Measurements from ENCODE around the gene SLC6A17. TPM values are rescaled to one million over a fixed set of nuclear protein-coding genes. Genes with fewer than 3 reads are reported as not detected.

Gene SLC6A17
- total and polyA plus RNA-seq, 7 donors: under 0.01 to 0.83 (median 0.36) TPM; not detected in 2

GRCh38 chr1:110173466-110174105, 23.3 kb downstream of the SLC6A17 start:
- Histone ChIP-seq H3K4me1 (peaks cover 0 to 4% (median 2%) of the 10 kb centered on the region in 4 donors), H3K27ac (no peak overlapping the region), H3K4me3 (no peak overlapping the region), H3K27me3 (peaks cover 0 to 12% (median 0%) of the 10 kb centered on the region in 3 donors), H3K36me3 (no peaks in the 10 kb centered on the region), H3K9me3 (no peaks in the 10 kb centered on the region)
- intact Hi-C loops (cut with DNase I): no loop called here
- TF ChIP-seq CTCF (IDR thresholded peaks at IDR 0.05): no peak
- no peak for TF ChIP-seq POLR2AphosphoS5 (IDR thresholded peaks at IDR 0.05)
- TF ChIP-seq EP300 (IDR thresholded peaks at IDR 0.05): no peak
- no peak for TF ChIP-seq POLR2A (IDR thresholded peaks at IDR 0.05)
- DNase-seq: no peak
- 69 to 73% methylated on average over 15 of the region's 15 CpGs for WGBS, 2 donors

- H3K27ac ChIP-seq: no peak overlapping the region
- H3K4me3 ChIP-seq: no peak overlapping the region
- H3K9me3 ChIP-seq: no peaks in the 10 kb centered on the region
- WGBS, 2 donors: 59 to 72% methylated on average over 2 of the region's 2 CpGs
- H3K4me1 ChIP-seq: peaks cover 0 to 4% (median 2%) of the 10 kb centered on the region in 4 donors
- intact Hi-C loops (cut with DNase I): no loop called here
- no peak for DNase-seq
- H3K36me3 ChIP-seq: no peaks in the 10 kb centered on the region
- H3K27me3 ChIP-seq: peaks cover 0 to 12% (median 0%) of the 10 kb centered on the region in 3 donors
- no peak for TF ChIP-seq CTCF (IDR thresholded peaks at IDR 0.05)
- TF ChIP-seq EP300 (IDR thresholded peaks at IDR 0.05): no peak
- no peak for TF ChIP-seq POLR2A (IDR thresholded peaks at IDR 0.05)
- no peak for TF ChIP-seq POLR2AphosphoS5 (IDR thresholded peaks at IDR 0.05)
Observed at GRCh38 chr1:110174961-110175360, 24.7 kb downstream of the SLC6A17 start.

- no peak overlapping the region for H3K27ac ChIP-seq
- H3K36me3 ChIP-seq: no peaks in the 10 kb centered on the region
- peaks cover 0 to 10% (median 0%) of the 10 kb centered on the region in 3 donors for H3K27me3 ChIP-seq
- no peak for DNase-seq
- 46 to 55% methylated on average over 9 of the region's 9 CpGs for WGBS, 2 donors
- no peaks in the 10 kb centered on the region for H3K9me3 ChIP-seq
- H3K4me1 ChIP-seq: peaks cover 0 to 4% (median 2%) of the 10 kb centered on the region in 4 donors
- H3K4me3 ChIP-seq: no peak overlapping the region
- intact Hi-C loops (cut with DNase I): no loop called here
- TF ChIP-seq POLR2AphosphoS5 (IDR thresholded peaks at IDR 0.05) (no peak), CTCF (IDR thresholded peaks at IDR 0.05) (no peak), POLR2A (IDR thresholded peaks at IDR 0.05) (no peak)
Observed at GRCh38 chr1:110176299-110176956, 26.1 kb downstream of the SLC6A17 start.

DNA sequence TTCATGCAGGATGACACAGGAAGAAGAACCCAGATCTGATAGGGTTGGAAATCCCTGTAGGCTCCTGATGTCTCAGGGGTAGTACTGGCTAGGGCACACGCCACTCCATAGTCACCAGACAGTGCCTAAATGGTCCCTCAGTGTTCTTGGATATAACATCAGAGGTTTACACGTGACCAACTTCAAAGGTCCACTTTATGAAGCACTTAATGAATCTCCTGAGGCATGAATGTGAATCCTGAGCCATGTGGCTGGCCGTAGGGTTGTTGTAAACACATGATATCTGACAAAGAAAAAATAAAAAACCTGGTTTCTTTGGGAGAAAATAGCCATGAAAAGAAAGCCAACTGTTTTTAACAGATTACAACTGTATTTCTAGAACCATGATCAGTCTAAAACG, 27.5 kb downstream of the SLC6A17 start:
- intact Hi-C loops (cut with DNase I): no loop called here
- H3K27me3 ChIP-seq: peaks cover 0 to 3% (median 0%) of the 10 kb centered on the region in 3 donors
- TF ChIP-seq POLR2AphosphoS5 (IDR thresholded peaks at IDR 0.05): no peak
- TF ChIP-seq CTCF (IDR thresholded peaks at IDR 0.05): no peak
- no peak for TF ChIP-seq EP300 (IDR thresholded peaks at IDR 0.05)
- TF ChIP-seq POLR2A (IDR thresholded peaks at IDR 0.05): no peak
- H3K4me3 ChIP-seq: no peak overlapping the region
- peaks cover 0 to 4% (median 2%) of the 10 kb centered on the region in 4 donors for H3K4me1 ChIP-seq
- no peaks in the 10 kb centered on the region for H3K36me3 ChIP-seq
- no peak for DNase-seq
- WGBS, 2 donors: 61 to 73% methylated on average over 4 of the region's 4 CpGs
- H3K9me3 ChIP-seq: no peaks in the 10 kb centered on the region
- no peak overlapping the region for H3K27ac ChIP-seq
